Right ventricle myocardium superior (tissue), 1 donor: ENCODE data around the gene ALB. TPM values are rescaled to one million over a fixed set of nuclear protein-coding genes. Genes with fewer than 3 reads are reported as not detected.

Experiments used
- ATAC-seq: fragments of 200-7000 bp; cut with Tn5 transposase; one replicate; pipeline ENCODE4 v1.9.1; 2020; ENCODE audit warnings: mild to moderate bottlenecking; ENCODE audit not compliant: poor library complexity
- DNase-seq: peaks from one replicate; pipeline ENCODE4 v3.0.0-alpha.2; 2020
- intact Hi-C: fragments of 100-400 bp; cut with DNase I; formaldehyde crosslinking; loops from one replicate; pipeline ENCODE4 v1.11.2; 2022
- total RNA-seq: library from RNA; stranded (reverse); fragmentation: NEBNext Ultra II Directional; extraction: Animal tissue kit (Norgen Biotek cat#: 25700); gene quantifications from one replicate; pipeline ENCODE4 v1.2.1, GENCODE V29; 2021
- donor health status: DM: no; HTN: yes; CAD: no; lungs with severe emphysema.

The ALB gene
- total RNA-seq, 1 donor from 2014 or later: 4.5 TPM

DNA sequence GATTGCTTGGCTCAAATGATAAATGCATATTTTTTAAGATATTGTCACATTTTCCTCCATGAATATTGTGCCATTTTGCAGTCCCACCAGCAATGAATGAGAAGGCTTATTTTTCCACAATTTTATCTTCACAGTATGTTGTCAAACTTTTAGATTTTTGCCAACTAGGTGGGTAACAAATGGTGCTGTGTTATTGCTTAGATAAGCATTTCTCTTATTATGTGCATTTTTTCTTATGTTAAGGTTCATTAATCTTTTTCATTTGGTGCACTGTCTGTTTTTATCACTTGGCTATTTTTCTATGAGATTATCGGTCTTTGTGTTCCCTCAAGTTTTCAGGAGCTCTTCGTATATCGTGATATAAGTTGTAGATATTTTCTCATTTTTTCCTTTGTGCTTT lies 64.1 kb downstream of the ALB start:
- intact Hi-C loops: no loop called here
- no peak for ATAC-seq
- no peak for DNase-seq

DNA sequence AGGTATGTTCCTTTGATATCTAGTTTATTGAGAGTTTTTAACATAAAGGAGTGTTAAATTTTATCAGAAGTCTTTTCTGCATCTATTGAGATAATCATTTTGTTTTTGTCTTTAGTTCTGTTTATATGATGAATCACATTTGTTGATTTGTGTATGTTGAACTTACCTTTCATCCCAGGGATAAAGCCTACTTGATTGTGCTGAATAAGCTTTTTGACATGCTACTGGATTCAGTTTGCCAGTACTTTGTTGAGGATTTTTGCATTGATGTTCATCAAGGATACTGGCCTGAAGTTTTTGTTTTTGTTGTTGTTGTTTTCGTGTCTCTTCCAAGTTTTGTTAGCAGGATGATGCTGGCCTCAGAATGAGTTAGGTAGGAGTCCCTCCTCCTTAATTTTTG lies 66.6 kb downstream of the ALB start:
- DNase-seq (no peak), ATAC-seq (no peak)
- intact Hi-C loops: no loop called here

Other genes starting within 250 kb of the ALB start
- gene ANKRD17, start 145.5 kb upstream of the ALB start, total RNA-seq: 46.0 TPM
- not detected for gene AFP, start 31.9 kb downstream of the ALB start, total RNA-seq
- gene AFM, start 77.5 kb downstream of the ALB start, total RNA-seq: not detected
- gene RASSF6, start 216.1 kb downstream of the ALB start, total RNA-seq: not detected